Measurements from ENCODE around the gene CCDC3. TPM values are rescaled to one million over a fixed set of nuclear protein-coding genes. Genes with fewer than 3 reads are reported as not detected.

Gene CCDC3
- polyA plus RNA-seq, 1 donor: 14.2 TPM

Other genes with a start within 250 kb of the CCDC3 start
- gene OPTN, start 98.5 kb upstream of the CCDC3 start, polyA plus RNA-seq (ENCODE audit: insufficient read length): 36.3 TPM
- 17.1 TPM for gene MCM10, start 159.8 kb upstream of the CCDC3 start, polyA plus RNA-seq (ENCODE audit: insufficient read length)
- not detected for gene UCMA, start 232.7 kb upstream of the CCDC3 start, polyA plus RNA-seq (ENCODE audit: insufficient read length)

Data from left kidney (tissue), 1 donor.